Mesendoderm (in vitro differentiated cells): ENCODE measurements around the gene NDUFS7.

ENCODE experiments used
- DNase-seq: peaks from one replicate; pipeline ENCODE4 v3.0.0; 2013
- H2AK5ac ChIP-seq: 2 replicates; pipeline ENCODE4 v1.6.1; 2013; ENCODE audit warnings: low read length, inconsistent platforms
- H2BK120ac ChIP-seq: 2 replicates; pipeline ENCODE4 v1.6.1; 2013; ENCODE audit warnings: low read depth, mild to moderate bottlenecking, low read length, moderate library complexity, mixed read lengths
- H2BK15ac ChIP-seq: replicated peaks from 2 replicates; pipeline ENCODE4 v1.6.1; 2013; ENCODE audit warnings: low read depth, mild to moderate bottlenecking, moderate library complexity
- H2BK5ac ChIP-seq: 2 replicates; pipeline ENCODE4 v1.6.1; 2013; ENCODE audit warnings: low read length, inconsistent platforms
- H3K18ac ChIP-seq: 2 replicates; pipeline ENCODE4 v1.6.1; 2013; ENCODE audit warnings: mild to moderate bottlenecking, low read length, mixed read lengths
- H3K23ac ChIP-seq: one replicate; pipeline ENCODE4 v1.6.1; 2013; ENCODE audit warnings: low read length
- H3K27ac ChIP-seq: 2 replicates; pipeline ENCODE4 v1.5.1; 2013; ENCODE audit warnings: low read depth, mild to moderate bottlenecking, inconsistent platforms, low read length, moderate library complexity
- H3K27me3 ChIP-seq: 2 replicates; pipeline ENCODE4 v1.6.1; 2013; ENCODE audit warnings: low read length, control low read depth, mild to moderate bottlenecking, inconsistent platforms; ENCODE audit not compliant: insufficient read depth, poor library complexity
- H3K36me3 ChIP-seq: 2 replicates; pipeline ENCODE4 v1.6.1; 2013; ENCODE audit warnings: low read length, inconsistent platforms; ENCODE audit not compliant: control insufficient read depth, insufficient read depth
- H3K4ac ChIP-seq: one replicate; pipeline ENCODE4 v1.6.1; 2013; ENCODE audit warnings: low read depth, mild to moderate bottlenecking, low read length, moderate library complexity
- H3K4me1 ChIP-seq: 2 replicates; pipeline ENCODE4 v1.6.1; 2013; ENCODE audit warnings: low read depth, low read length, inconsistent platforms; ENCODE audit not compliant: control insufficient read depth
- H3K4me2 ChIP-seq: 2 replicates; pipeline ENCODE4 v1.6.1; 2013; ENCODE audit warnings: low read length
- H3K4me3 ChIP-seq: 2 replicates; pipeline ENCODE4 v1.5.1; 2013; ENCODE audit warnings: mild to moderate bottlenecking, low read length
- H3K56ac ChIP-seq: one replicate; pipeline ENCODE4 v1.6.1; 2013; ENCODE audit warnings: low read length
- H3K79me1 ChIP-seq: 2 replicates; pipeline ENCODE4 v1.6.1; 2013; ENCODE audit warnings: low read length, inconsistent platforms
- H3K79me2 ChIP-seq: 2 replicates; pipeline ENCODE4 v1.6.1; 2013; ENCODE audit warnings: mild to moderate bottlenecking, low read length; ENCODE audit not compliant: control insufficient read depth, insufficient read depth
- H3K9ac ChIP-seq: 2 replicates; pipeline ENCODE4 v1.6.1; 2013; ENCODE audit warnings: low read length, inconsistent platforms
- H4K5ac ChIP-seq: one replicate; pipeline ENCODE4 v1.6.1; 2013; ENCODE audit warnings: low read length
- H4K8ac ChIP-seq: one replicate; pipeline ENCODE4 v1.6.1; 2013; ENCODE audit warnings: low read depth, mild to moderate bottlenecking, control low read depth, low read length, moderate library complexity
- WGBS: extraction: QIAGEN DNeasy Blood & Tissue Kit; methylation state at CpG from one replicate; pipeline ENCODE4 v1.1.7; 2013; ENCODE audit warnings: low lambda C conversion rate, missing lambda C conversion rate; ENCODE audit not compliant: insufficient coverage; ENCODE audit errors: extremely low coverage; 5-methylcytosine and 5-hydroxymethylcytosine counted together

The NDUFS7 gene

DNA sequence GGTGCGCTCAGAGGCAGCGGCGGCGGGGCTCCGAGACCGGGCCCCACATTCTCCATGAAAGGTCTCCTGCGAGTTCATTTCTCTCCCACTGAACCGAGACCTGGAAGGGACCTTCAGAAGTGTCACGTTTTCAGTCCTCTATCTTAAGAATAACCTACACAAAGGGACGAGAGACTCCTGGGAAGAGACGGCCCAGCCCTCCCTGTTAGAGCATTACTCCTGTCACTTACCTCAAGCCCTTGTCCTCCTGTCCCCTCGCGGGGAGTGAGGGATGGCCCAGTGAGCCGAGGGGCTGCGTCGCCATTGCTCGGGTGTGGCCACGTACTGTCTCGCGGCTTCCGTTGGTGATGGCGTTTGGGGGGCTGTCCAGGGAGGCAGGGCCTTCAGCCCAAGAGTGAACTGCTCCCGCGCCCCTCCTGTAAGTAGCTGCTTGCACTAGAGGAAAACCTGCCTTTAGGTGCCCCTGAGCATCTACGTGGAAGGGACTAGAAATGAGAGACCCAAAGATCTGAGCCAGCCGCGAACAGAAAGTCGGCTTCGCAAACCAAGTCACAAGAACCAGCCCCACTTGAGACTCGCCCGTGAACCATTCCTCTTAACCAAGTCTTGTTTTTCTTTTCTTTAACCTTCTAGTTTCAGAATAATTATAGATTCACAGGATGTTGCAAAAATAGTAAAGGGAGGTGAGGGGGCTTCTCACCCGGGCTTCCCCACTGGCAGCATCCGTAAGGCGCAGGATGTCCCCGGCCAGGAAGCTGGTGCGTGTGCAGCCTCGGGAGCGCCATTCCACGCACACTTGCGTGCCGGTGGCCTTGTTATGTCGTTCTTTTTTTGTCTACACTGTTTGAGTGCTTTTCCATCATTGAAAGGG, 21.1 kb upstream of the NDUFS7 start:
- Histone ChIP-seq H4K8ac (no peak overlapping the region), H3K9ac (no peak overlapping the region), H3K79me2 (peaks cover 4% of the 10 kb centered on the region), H3K27me3 (no peaks in the 10 kb centered on the region), H3K56ac (no peak overlapping the region), H3K27ac (no peak overlapping the region), H3K4me3 (no peak overlapping the region), H3K4me2 (no peak overlapping the region), H2BK120ac (no peak overlapping the region), H2AK5ac (no peak overlapping the region), H3K79me1 (peaks cover 2% of the 10 kb centered on the region), H2BK5ac (no peak overlapping the region), H2BK15ac (no peak overlapping the region), H4K5ac (no peak overlapping the region), H3K36me3 (peaks cover 4% of the 10 kb centered on the region), H3K18ac (no peak overlapping the region), H3K4ac (no peak overlapping the region), H3K4me1 (no peaks in the 10 kb centered on the region), H3K23ac (no peak overlapping the region)
- no CpG with 5 or more reads among the region's 42 CpGs for WGBS
- DNase-seq: no peak

DNA sequence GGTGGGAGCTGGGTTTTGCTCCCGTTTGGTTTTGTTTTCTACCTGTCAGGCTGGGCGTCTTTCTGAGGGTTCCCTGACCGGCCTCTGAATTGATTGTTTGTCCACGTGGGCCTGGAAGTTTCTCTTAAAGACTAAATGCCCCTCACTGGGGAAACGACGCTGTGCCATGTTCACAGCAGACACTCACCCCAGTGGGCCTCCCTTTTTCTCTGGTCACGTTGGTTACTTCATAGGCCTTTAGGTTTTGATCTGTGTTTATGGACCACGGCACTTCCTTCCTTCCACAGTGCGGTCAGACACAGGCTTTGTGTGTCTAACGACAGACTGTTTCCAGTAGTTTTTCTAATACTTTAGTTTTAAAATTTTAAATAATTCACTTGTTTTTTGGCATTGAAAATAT, 20.1 kb upstream of the NDUFS7 start:
- DNase-seq: no peak
- Histone ChIP-seq H3K4me1 (no peaks in the 10 kb centered on the region), H3K79me2 (peaks cover 4% of the 10 kb centered on the region), H4K5ac (no peak overlapping the region), H3K23ac (no peak overlapping the region), H2BK15ac (no peak overlapping the region), H3K56ac (no peak overlapping the region), H3K4ac (no peak overlapping the region), H2AK5ac (no peak overlapping the region), H2BK120ac (no peak overlapping the region), H3K4me2 (no peak overlapping the region), H3K9ac (no peak overlapping the region), H3K27me3 (no peaks in the 10 kb centered on the region), H3K27ac (no peak overlapping the region), H3K18ac (no peak overlapping the region), H3K79me1 (no peaks in the 10 kb centered on the region), H4K8ac (no peak overlapping the region), H2BK5ac (no peak overlapping the region), H3K4me3 (no peak overlapping the region), H3K36me3 (peaks cover 3% of the 10 kb centered on the region)
- no CpG with 5 or more reads among the region's 10 CpGs for WGBS

DNA sequence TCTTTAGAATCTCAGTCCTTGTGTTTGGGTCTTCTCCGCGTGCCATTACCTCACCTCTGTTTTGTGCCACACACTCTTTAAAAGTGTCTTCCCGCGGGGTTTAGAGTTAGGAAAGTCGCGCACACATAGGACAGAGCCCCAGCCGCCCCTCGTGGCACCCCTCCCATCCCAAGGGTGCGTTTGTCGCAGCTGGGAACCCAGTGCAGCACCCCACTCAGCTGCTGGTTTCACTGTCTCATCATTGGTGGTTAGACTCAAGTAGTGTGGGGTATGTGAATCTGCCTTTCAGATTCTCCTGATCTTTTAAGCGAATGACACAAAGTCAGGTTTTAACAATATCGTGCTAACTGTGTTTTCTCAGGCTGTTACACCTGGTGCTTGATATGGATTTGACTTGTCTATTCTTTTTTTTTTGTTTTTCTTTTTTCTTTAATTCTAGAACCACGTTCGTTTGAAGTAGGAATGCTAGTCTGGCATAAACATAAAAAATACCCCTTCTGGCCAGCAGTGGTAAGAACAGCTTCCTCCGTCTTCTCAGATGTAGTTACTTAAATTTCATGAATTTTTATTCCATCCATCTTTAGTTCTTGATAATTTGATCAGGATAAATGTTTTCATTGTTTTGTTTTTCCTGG, 19.5 kb upstream of the NDUFS7 start:
- peaks cover 4% of the 10 kb centered on the region for H3K79me2 ChIP-seq
- no peak overlapping the region for H2BK5ac ChIP-seq
- no peak overlapping the region for H3K23ac ChIP-seq
- no peak overlapping the region for H3K9ac ChIP-seq
- peaks cover 3% of the 10 kb centered on the region for H3K36me3 ChIP-seq
- no peak overlapping the region for H2AK5ac ChIP-seq
- H3K27ac ChIP-seq: no peak overlapping the region
- no peak overlapping the region for H3K4me2 ChIP-seq
- no peaks in the 10 kb centered on the region for H3K79me1 ChIP-seq
- no peaks in the 10 kb centered on the region for H3K27me3 ChIP-seq
- H3K18ac ChIP-seq: no peak overlapping the region
- H3K4me1 ChIP-seq: no peaks in the 10 kb centered on the region
- no peak overlapping the region for H4K8ac ChIP-seq
- no peak overlapping the region for H3K56ac ChIP-seq
- no peak overlapping the region for H3K4me3 ChIP-seq
- H3K4ac ChIP-seq: no peak overlapping the region
- H4K5ac ChIP-seq: no peak overlapping the region
- no peak overlapping the region for H2BK15ac ChIP-seq
- H2BK120ac ChIP-seq: no peak overlapping the region
- DNase-seq: no peak
- no CpG with 5 or more reads among the region's 15 CpGs for WGBS

DNA sequence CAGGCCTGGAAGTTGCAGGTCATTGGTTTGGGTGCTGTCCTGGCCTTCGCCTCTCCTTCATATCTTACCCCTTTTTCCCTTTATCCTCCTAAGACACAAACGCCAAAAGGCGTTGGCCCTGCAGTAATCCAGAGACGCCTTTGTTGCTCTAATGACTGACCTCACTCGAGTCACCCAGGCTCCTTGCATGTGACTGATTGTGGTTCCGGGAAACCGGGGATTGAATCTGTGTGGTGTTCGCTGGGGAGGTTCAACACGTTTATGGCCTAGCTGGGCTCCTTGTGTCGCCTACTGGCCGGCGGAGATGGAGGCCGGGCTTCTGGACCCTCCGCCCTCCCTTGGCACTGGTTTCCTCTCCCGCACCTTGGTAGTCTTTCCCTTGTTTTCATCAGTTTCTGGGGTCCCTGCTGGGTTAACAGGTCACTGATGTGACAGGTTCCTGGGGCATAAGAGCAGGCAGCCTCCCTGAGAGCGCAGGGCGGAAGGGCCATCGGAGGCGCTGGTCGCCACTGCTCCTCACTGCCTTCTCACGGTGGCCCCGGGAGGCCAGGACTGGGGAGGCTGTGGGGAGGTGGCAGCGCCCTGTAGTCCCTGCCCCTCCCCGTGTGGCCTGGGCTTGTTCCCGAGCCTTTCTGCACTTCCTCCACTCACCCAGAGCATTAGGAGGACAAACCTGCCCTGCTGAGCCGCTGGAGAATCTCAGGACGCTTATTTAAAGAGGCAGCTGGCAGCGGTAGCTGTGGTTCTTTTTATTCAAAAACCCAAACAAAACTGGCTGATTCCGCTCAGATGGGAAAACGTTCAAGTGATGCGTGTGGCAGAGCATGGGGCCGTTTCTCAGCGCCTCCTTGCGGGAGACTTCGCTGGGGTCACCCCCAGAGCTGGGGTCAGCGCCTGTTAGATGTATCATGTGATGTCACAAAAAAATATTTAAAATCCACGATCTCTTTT, 18.1 kb upstream of the NDUFS7 start:
- H3K23ac ChIP-seq: no peak overlapping the region
- H3K9ac ChIP-seq: no peak overlapping the region
- no peak overlapping the region for H3K18ac ChIP-seq
- H2BK5ac ChIP-seq: no peak overlapping the region
- DNase-seq: no peak
- H3K27ac ChIP-seq: no peak overlapping the region
- no peak overlapping the region for H2BK120ac ChIP-seq
- no peak overlapping the region for H4K8ac ChIP-seq
- no peak overlapping the region for H3K4me3 ChIP-seq
- H3K4ac ChIP-seq: no peak overlapping the region
- no peaks in the 10 kb centered on the region for H3K4me1 ChIP-seq
- no peak overlapping the region for H3K4me2 ChIP-seq
- H3K79me2 ChIP-seq: no peaks in the 10 kb centered on the region
- H3K27me3 ChIP-seq: no peaks in the 10 kb centered on the region
- H3K56ac ChIP-seq: no peak overlapping the region
- no peak overlapping the region for H2AK5ac ChIP-seq
- no peaks in the 10 kb centered on the region for H3K79me1 ChIP-seq
- no CpG with 5 or more reads among the region's 37 CpGs for WGBS
- H4K5ac ChIP-seq: no peak overlapping the region
- no peak overlapping the region for H2BK15ac ChIP-seq
- H3K36me3 ChIP-seq: peaks cover 3% of the 10 kb centered on the region

DNA sequence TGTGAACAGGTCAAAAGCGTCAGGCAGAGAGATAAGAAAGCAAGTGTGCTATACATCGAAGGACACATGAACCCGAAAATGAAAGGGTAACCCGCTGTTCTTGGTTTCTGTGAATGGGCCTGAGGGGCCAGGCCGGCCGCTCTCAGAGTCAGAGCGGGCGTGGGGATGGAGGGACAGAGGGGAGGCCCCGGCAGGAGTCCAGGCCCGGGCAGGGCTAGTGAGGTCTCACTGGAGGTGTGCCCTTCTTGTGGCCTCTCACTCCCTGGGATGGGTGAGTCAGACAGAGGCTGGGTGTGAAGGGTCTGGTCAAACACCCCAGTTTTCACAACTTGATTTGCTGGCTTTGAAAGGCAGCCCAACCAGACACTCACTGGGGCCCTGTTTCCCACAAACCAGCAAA, 17.4 kb upstream of the NDUFS7 start:
- no peak overlapping the region for H3K4ac ChIP-seq
- no peaks in the 10 kb centered on the region for H3K79me2 ChIP-seq
- H3K4me3 ChIP-seq: no peak overlapping the region
- H3K79me1 ChIP-seq: no peaks in the 10 kb centered on the region
- H2BK15ac ChIP-seq: no peak overlapping the region
- no peak overlapping the region for H3K4me2 ChIP-seq
- H3K27me3 ChIP-seq: no peaks in the 10 kb centered on the region
- H3K36me3 ChIP-seq: peaks cover 7% of the 10 kb centered on the region
- no peak overlapping the region for H2BK5ac ChIP-seq
- no CpG with 5 or more reads among the region's 10 CpGs for WGBS
- H3K27ac ChIP-seq: no peak overlapping the region
- no peak overlapping the region for H3K18ac ChIP-seq
- no peak overlapping the region for H3K23ac ChIP-seq
- no peak overlapping the region for H4K5ac ChIP-seq
- no peak overlapping the region for H3K56ac ChIP-seq
- no peak overlapping the region for H2AK5ac ChIP-seq
- no peak for DNase-seq
- H2BK120ac ChIP-seq: no peak overlapping the region
- no peak overlapping the region for H4K8ac ChIP-seq
- H3K4me1 ChIP-seq: no peaks in the 10 kb centered on the region
- no peak overlapping the region for H3K9ac ChIP-seq
